ENCODE results near the gene MOB3A. TPM values are rescaled to one million over a fixed set of nuclear protein-coding genes. Genes with fewer than 3 reads are reported as not detected.

The MOB3A gene
- total RNA-seq (2014; rRNA removed; shearing (Covaris generic)), result 8.4 and 10.2 TPM in 2 replicates

GRCh38 chr19:2096034-2096479 lies at the start of gene MOB3A:
TSS of gene MOB3A (minus strand) at chr19:2096326. CDS start at chr19:2078560, 17,766 bp downstream.

GRCh38 chr19:2096480-2097202 lies 515 bp upstream of the MOB3A start, which contains the start of gene IZUMO4:
TSS of gene IZUMO4 (plus strand) at chr19:2096915. CDS start at chr19:2096946, 31 bp downstream.

GRCh38 chr19:2050991-2051772 lies 44.9 kb downstream of the MOB3A start, which contains the start of gene MKNK2:
TSS of gene MKNK2 (minus strand) at chr19:2051244. CDS start at chr19:2050851, 393 bp downstream.

Small RNAs within 50 kb of the gene (small RNA-seq; reads per million reads assigned to genes)
- not detected for gene AC007136.1

Other genes starting within 250 kb of the MOB3A start
- 17.4 and 20.0 TPM in 2 replicates for gene REXO1, start 247.8 kb downstream of the MOB3A start, total RNA-seq (2014; rRNA removed; shearing (Covaris generic))
- gene KLF16, start 232.7 kb downstream of the MOB3A start, total RNA-seq (2014; rRNA removed; shearing (Covaris generic)), result 8.6 and 9.3 TPM in 2 replicates
- 72.0 and 73.1 TPM in 2 replicates for gene ABHD17A, start 210.8 kb downstream of the MOB3A start, total RNA-seq (2014; rRNA removed; shearing (Covaris generic))
- 2.6 and 3.1 TPM in 2 replicates for gene ADAT3, start 190.9 kb downstream of the MOB3A start, total RNA-seq (2014; rRNA removed; shearing (Covaris generic))
- 29.7 and 37.5 TPM in 2 replicates for gene SCAMP4, start 190.9 kb downstream of the MOB3A start, total RNA-seq (2014; rRNA removed; shearing (Covaris generic))
- gene CSNK1G2, start 155.2 kb downstream of the MOB3A start, total RNA-seq (2014; rRNA removed; shearing (Covaris generic)), result 60.4 and 62.6 TPM in 2 replicates
- gene BTBD2, start 80.6 kb downstream of the MOB3A start, total RNA-seq (2014; rRNA removed; shearing (Covaris generic)), result 39.4 and 44.9 TPM in 2 replicates
- 70.0 and 70.3 TPM in 2 replicates for gene MKNK2, start 45.1 kb downstream of the MOB3A start, total RNA-seq (2014; rRNA removed; shearing (Covaris generic))
- 3.6 and 6.2 TPM in 2 replicates for gene IZUMO4, start 589 bp upstream of the MOB3A start, total RNA-seq (2014; rRNA removed; shearing (Covaris generic))
- 72.0 and 80.1 TPM in 2 replicates for gene AP3D1, start 55.2 kb upstream of the MOB3A start, total RNA-seq (2014; rRNA removed; shearing (Covaris generic))
- gene DOT1L, start 67.6 kb upstream of the MOB3A start, total RNA-seq (2014; rRNA removed; shearing (Covaris generic)), result 10.8 and 12.2 TPM in 2 replicates
- 54.7 and 60.4 TPM in 2 replicates for gene PLEKHJ1, start 140.0 kb upstream of the MOB3A start, total RNA-seq (2014; rRNA removed; shearing (Covaris generic))
- 89.5 and 90.3 TPM in 2 replicates for gene SF3A2, start 140.5 kb upstream of the MOB3A start, total RNA-seq (2014; rRNA removed; shearing (Covaris generic))
- 16.8 and 19.0 TPM in 2 replicates for gene AMH, start 153.0 kb upstream of the MOB3A start, total RNA-seq (2014; rRNA removed; shearing (Covaris generic))
- gene JSRP1, start 160.1 kb upstream of the MOB3A start, total RNA-seq (2014; rRNA removed; shearing (Covaris generic)), result not detected in 2 replicates
- gene PEAK3, start 185.8 kb upstream of the MOB3A start, total RNA-seq (2014; rRNA removed; shearing (Covaris generic)), result not detected in 2 replicates
- gene LINGO3, start 211.8 kb upstream of the MOB3A start, total RNA-seq (2014; rRNA removed; shearing (Covaris generic)), result 0.19 and 0.23 TPM in 2 replicates
- 140 and 142 TPM in 2 replicates for gene LSM7, start 232.3 kb upstream of the MOB3A start, total RNA-seq (2014; rRNA removed; shearing (Covaris generic))
- gene SPPL2B, start 232.4 kb upstream of the MOB3A start, total RNA-seq (2014; rRNA removed; shearing (Covaris generic)), result 25.2 and 37.1 TPM in 2 replicates

Data from A375 (cell line).